A673 (cell line): ENCODE results near the gene CYP27C1. TPM values are rescaled to one million over a fixed set of nuclear protein-coding genes. Genes with fewer than 3 reads are reported as not detected.

Experiments
- BruUV-seq: library from RNA; stranded (reverse); fragments of 400-500 nt; replicated peaks from 2 replicates; lab custom pipeline; 2021; lab: Mats Ljungman, UMichigan
- CTCF ChIA-PET: fragments of 300-600 bp; sonication (Branson Sonifier 250); formaldehyde crosslinking; loops from one replicate; lab custom pipeline; 2022; ENCODE audit warnings: antibody characterized with exemption; lab: Charles Lee
- POLR2A ChIA-PET: fragments of 300-600 bp; sonication (Branson Sonifier 250); formaldehyde crosslinking; loops from one replicate; lab custom pipeline; 2022; ENCODE audit warnings: antibody characterized with exemption; ENCODE audit not compliant: low non-redundant PET; lab: Charles Lee
- DNase-seq: peaks from one replicate; pipeline ENCODE4 v3.0.0-alpha.2; 2015; ENCODE audit warnings: low spot score
- H3K27ac ChIP-seq: fragments of 200-600 bp; sonication (generic); 2 replicates; pipeline ENCODE4 v1.5.1; 2016; ENCODE audit warnings: mixed run types, low read depth, mild to moderate bottlenecking, mixed read lengths, antibody characterized with exemption, low read length; ENCODE audit not compliant: poor library complexity, severe bottlenecking
- H3K27me3 ChIP-seq: fragments of 200-600 bp; sonication (generic); replicated peaks from 2 replicates; pipeline ENCODE4 v1.6.1; 2017; ENCODE audit warnings: mixed run types, low read depth, mild to moderate bottlenecking, mixed read lengths, antibody characterized with exemption, low read length; ENCODE audit not compliant: insufficient read depth, poor library complexity
- H3K36me3 ChIP-seq: fragments of 200-600 bp; sonication (generic); 2 replicates; pipeline ENCODE4 v1.6.1; 2016; ENCODE audit warnings: mixed run types, mild to moderate bottlenecking, mixed read lengths, antibody characterized with exemption, low read length; ENCODE audit not compliant: insufficient read depth, poor library complexity, severe bottlenecking
- H3K4me1 ChIP-seq: fragments of 200-600 bp; sonication (generic); 2 replicates; pipeline ENCODE4 v1.6.1; 2017; ENCODE audit warnings: mixed run types, mild to moderate bottlenecking, mixed read lengths, antibody characterized with exemption, low read length; ENCODE audit not compliant: insufficient read depth, poor library complexity, severe bottlenecking
- H3K4me3 ChIP-seq: fragments of 200-600 bp; sonication (generic); 2 replicates; pipeline ENCODE4 v1.5.1; 2016; ENCODE audit warnings: low read depth, mixed run types, mild to moderate bottlenecking, mixed read lengths, low read length; ENCODE audit not compliant: poor library complexity, severe bottlenecking
- H3K9me3 ChIP-seq: fragments of 200-600 bp; sonication (generic); 2 replicates; pipeline ENCODE4 v1.6.1; 2016; ENCODE audit warnings: mixed run types, low read depth, mild to moderate bottlenecking, mixed read lengths, antibody characterized with exemption, low read length; ENCODE audit not compliant: poor library complexity, severe bottlenecking
- CTCF ChIP-seq: fragments of 300-800, 200-600 bp; sonication (generic); conservative IDR thresholded peaks from 2 replicates; pipeline ENCODE4 v1.5.1; 2017; ENCODE audit warnings: low read depth, mild to moderate bottlenecking, antibody characterized with exemption, low read length, moderate library complexity, mixed read lengths
- EZH2 ChIP-seq: fragments of 200-600 bp; sonication (generic); IDR thresholded peaks from 2 replicates; pipeline ENCODE4 v1.6.1; 2017; ENCODE audit warnings: borderline replicate concordance, low read depth, mild to moderate bottlenecking, mixed read lengths, antibody characterized with exemption, low read length; ENCODE audit not compliant: poor library complexity, severe bottlenecking
- intact Hi-C: fragments of 100-400 bp; cut with micrococcal nuclease; formaldehyde crosslinking; loops from one replicate; pipeline ENCODE4 v1.10.0; 2022; ENCODE audit not compliant: unreplicated experiment
- total RNA-seq: library from RNA; stranded (reverse); gene quantifications from 2 replicates; pipeline ENCODE4 v1.2.3, GENCODE V29; 2021

CYP27C1 gene
- total RNA-seq, 1 experiment from 2014 or later = 4.2 TPM

- Histone ChIP-seq H3K27me3 (no peaks in the 10 kb centered on the region), H3K4me1 (peaks cover 5% of the 10 kb centered on the region), H3K36me3 (no peaks in the 10 kb centered on the region), H3K27ac (no peak overlapping the region), H3K9me3 (no peaks in the 10 kb centered on the region), H3K4me3 (no peak overlapping the region)
- intact Hi-C loops = no loop called here
- CTCF ChIA-PET = interaction anchor here (1.5 kb wide), 1 partner anchor 21 kb away, joined by 5 read pairs; no protein-coding TSS in a partner anchor
- BruUV-seq = no TSS peak
- POLR2A ChIA-PET = no interaction called here
- DNase-seq = no peak
- TF ChIP-seq CTCF (no peak), EZH2 (no peak)
Measured at GRCh38 chr2:127175751-127176354, 44.2 kb downstream of the CYP27C1 start.

GRCh38 chr2:127175041-127175721, 44.9 kb downstream of the CYP27C1 start:
- no TSS peak for BruUV-seq
- CTCF ChIA-PET = interaction anchor here (1.5 kb wide), 1 partner anchor 22 kb away, joined by 5 read pairs; no protein-coding TSS in a partner anchor
- intact Hi-C loops = no loop called here

GRCh38 chr2:127174640-127175039, 45.5 kb downstream of the CYP27C1 start:
- H3K4me3 ChIP-seq = no peak overlapping the region
- peaks cover 5% of the 10 kb centered on the region for H3K4me1 ChIP-seq
- H3K9me3 ChIP-seq = no peaks in the 10 kb centered on the region
- no TSS peak for BruUV-seq
- ChIA-PET CTCF (no interaction called here), POLR2A (no interaction called here)
- intact Hi-C loops = loop anchor here (5.0 kb wide), 1 partner anchor 107 kb away; no protein-coding TSS in a partner anchor
- no peaks in the 10 kb centered on the region for H3K36me3 ChIP-seq
- no peak for TF ChIP-seq EZH2
- TF ChIP-seq CTCF = no peak
- H3K27me3 ChIP-seq = no peaks in the 10 kb centered on the region
- no peak for DNase-seq
- H3K27ac ChIP-seq = no peak overlapping the region

More at GRCh38 chr2:127175041-127175721, 44.9 kb downstream of the CYP27C1 start:
- POLR2A ChIA-PET = no interaction called here
- no peaks in the 10 kb centered on the region for H3K36me3 ChIP-seq
- no peaks in the 10 kb centered on the region for H3K27me3 ChIP-seq
- H3K9me3 ChIP-seq = no peaks in the 10 kb centered on the region
- no peak overlapping the region for H3K27ac ChIP-seq
- no peak for DNase-seq
- H3K4me1 ChIP-seq = peaks cover 5% of the 10 kb centered on the region
- no peak overlapping the region for H3K4me3 ChIP-seq
- TF ChIP-seq CTCF (no peak), EZH2 (no peak)
